ENCODE results near the gene SET. TPM values are rescaled to one million over a fixed set of nuclear protein-coding genes. Genes with fewer than 3 reads are reported as not detected.

The SET gene
- total RNA-seq, 2 experiments from 2014 or later: 749 to 755 TPM

GRCh38 chr9:128707446-128707845 is 18.4 kb downstream of the SET start:
- H3K9me3 Mint-ChIP-seq: no peaks in the 10 kb centered on the region
- no peak overlapping the region for H3K27ac Mint-ChIP-seq
- intact Hi-C loops (cut with micrococcal nuclease): no loop called here
- TF ChIP-seq CTCF (IDR thresholded peaks at IDR 0.05): no peak
- DNase-seq: no peak
- ATAC-seq: no peak
- H3K27me3 Mint-ChIP-seq: no peaks in the 10 kb centered on the region
- no peak overlapping the region for H3K4me3 Mint-ChIP-seq
- peaks cover 5% of the 10 kb centered on the region for H3K4me1 Mint-ChIP-seq (ENCODE audit: low read depth)
- H3K36me3 Mint-ChIP-seq (ENCODE audit: low read depth): no peaks in the 10 kb centered on the region
- CTCF ChIA-PET: interaction anchor here (0.9 kb wide), 1 partner anchor 17 kb away, joined by 3 read pairs; the partner anchor contains the start of gene ZDHHC12
- POLR2A ChIA-PET: interaction anchor here (0.9 to 1.3 kb wide), 2 partner anchors 16 to 103 kb away, joined by 3 read pairs; partner anchors contain the start of gene ZDHHC12

GRCh38 chr9:128712451-128713410 is 23.7 kb downstream of the SET start:
- DNase-seq (no peak), ATAC-seq (no peak)
- Mint-ChIP-seq H3K27ac (no peak overlapping the region), H3K4me1 (ENCODE audit: low read depth) (no peaks in the 10 kb centered on the region), H3K36me3 (ENCODE audit: low read depth) (no peaks in the 10 kb centered on the region), H3K4me3 (no peak overlapping the region), H3K9me3 (no peaks in the 10 kb centered on the region), H3K27me3 (no peaks in the 10 kb centered on the region)
- intact Hi-C loops (cut with micrococcal nuclease): no loop called here
- ChIA-PET POLR2A (interaction anchor here (1.1 kb wide), 1 partner anchor 15 kb away, joined by 5 read pairs; no protein-coding TSS in a partner anchor), CTCF (interaction anchor here (0.8 kb wide), 1 partner anchor 11 kb away, joined by 3 read pairs; the partner anchor contains the start of gene PKN3)
- TF ChIP-seq CTCF (IDR thresholded peaks at IDR 0.05): no peak

- Mint-ChIP-seq H3K9me3 (no peaks in the 10 kb centered on the region), H3K36me3 (ENCODE audit: low read depth) (no peaks in the 10 kb centered on the region), H3K27me3 (no peaks in the 10 kb centered on the region), H3K27ac (no peak overlapping the region), H3K4me1 (ENCODE audit: low read depth) (no peaks in the 10 kb centered on the region), H3K4me3 (no peak overlapping the region)
- ATAC-seq (no peak), DNase-seq (no peak)
- CTCF ChIA-PET: no interaction called here
- TF ChIP-seq CTCF (IDR thresholded peaks at IDR 0.05): no peak
- POLR2A ChIA-PET: interaction anchor here (2.0 kb wide), 1 partner anchor 11 kb away, joined by 10 read pairs; the partner anchor contains the start of gene ZDHHC12
- intact Hi-C loops (cut with micrococcal nuclease): no loop called here
Measured at GRCh38 chr9:128713411-128713780, 24.4 kb downstream of the SET start.

- no peak for DNase-seq
- intact Hi-C loops (cut with micrococcal nuclease): no loop called here
- no peak for TF ChIP-seq CTCF (IDR thresholded peaks at IDR 0.05)
- H3K27ac Mint-ChIP-seq: no peak overlapping the region
- POLR2A ChIA-PET: interaction anchor here (2.0 kb wide), 1 partner anchor 10 kb away, joined by 10 read pairs; the partner anchor contains the start of gene ZDHHC12
- no peak for ATAC-seq
- H3K4me3 Mint-ChIP-seq: no peak overlapping the region
- H3K9me3 Mint-ChIP-seq: no peaks in the 10 kb centered on the region
- H3K4me1 Mint-ChIP-seq (ENCODE audit: low read depth): no peaks in the 10 kb centered on the region
- CTCF ChIA-PET: interaction anchor here (1.0 kb wide), 1 partner anchor 10 kb away, joined by 4 read pairs; the partner anchor contains the start of gene ZDHHC12
- H3K36me3 Mint-ChIP-seq (ENCODE audit: low read depth): no peaks in the 10 kb centered on the region
- H3K27me3 Mint-ChIP-seq: no peaks in the 10 kb centered on the region
Measured at GRCh38 chr9:128713941-128714573, 25.0 kb downstream of the SET start.

Measured in activated CD8-positive, alpha-beta T cell treated with anti-CD3 and anti-CD28 coated beads for 36 hours (primary cell).